Mucosa of descending colon (tissue), 3 donors: Measurements from ENCODE around the gene PFDN4. TPM values are rescaled to one million over a fixed set of nuclear protein-coding genes. Genes with fewer than 3 reads are reported as not detected.
"Not testable (repeated sequence)": the region's sequence is repeated elsewhere in the genome, so short reads cannot be mapped to it uniquely, and the experiment has no call there.

ENCODE experiments used
- ATAC-seq: fragments of 200-7000 bp; cut with Tn5 transposase; one replicate; pipeline ENCODE4 v1.9.1; 2020; ENCODE audit warnings: mild to moderate bottlenecking, moderate library complexity
- DNase-seq, 3 donors: peaks; one replicate each; pipeline ENCODE4 v3.0.0-alpha.2; 2020
- H3K36me3 ChIP-seq: fragments of 200-600 bp; one replicate; pipeline ENCODE4 v1.8.0; 2021; ENCODE audit warnings: low read depth, mild to moderate bottlenecking
- H3K4me1 ChIP-seq: fragments of 200-600 bp; one replicate; pipeline ENCODE4 v1.8.0; 2021; ENCODE audit warnings: low read depth, mild to moderate bottlenecking
- H3K4me3 ChIP-seq: fragments of 200-600 bp; one replicate; pipeline ENCODE4 v1.8.0; 2021; ENCODE audit warnings: mild to moderate bottlenecking
- H3K9me3 ChIP-seq: fragments of 200-600 bp; one replicate; pipeline ENCODE4 v1.8.0; 2021; ENCODE audit warnings: mild to moderate bottlenecking
- intact Hi-C, 2 donors: fragments of 100-400 bp; cut with DNase I in 1 of 2; cut with micrococcal nuclease in 1 of 2; formaldehyde crosslinking; loops; one replicate each; pipeline versions ENCODE4 v1.11.0 to v1.11.1; 2022; cut with DNase I, micrococcal nuclease
- total RNA-seq, 3 donors: library from RNA; stranded (reverse); fragmentation: NEBNext Ultra II Directional in 2 of 3; extraction: Animal tissue kit (Norgen Biotek cat#: 25700) in 2 of 3; gene quantifications; one replicate each; pipeline versions ENCODE4 v1.2.1 to v1.2.4, GENCODE V29; 2021 to 2023
- TF ChIP-seq, protein P1 (sequence below): fragments of 200-600 bp; IDR thresholded peaks from one replicate; pipeline ENCODE4 v1.8.0; 2022; ENCODE audit warnings: antibody characterized with exemption, mild to moderate bottlenecking
- donor health status: DM: no; HTN: no; CAD: no; lungs with moderate emphysema.
- donor health status: DM: no; HTN: no; CAD: no.
- donor health status: DM: no; HTN: yes; CAD: no.

Gene PFDN4
- total RNA-seq, 3 donors from 2014 or later = 11.1 to 23.4 (median 22.0) TPM

DNA sequence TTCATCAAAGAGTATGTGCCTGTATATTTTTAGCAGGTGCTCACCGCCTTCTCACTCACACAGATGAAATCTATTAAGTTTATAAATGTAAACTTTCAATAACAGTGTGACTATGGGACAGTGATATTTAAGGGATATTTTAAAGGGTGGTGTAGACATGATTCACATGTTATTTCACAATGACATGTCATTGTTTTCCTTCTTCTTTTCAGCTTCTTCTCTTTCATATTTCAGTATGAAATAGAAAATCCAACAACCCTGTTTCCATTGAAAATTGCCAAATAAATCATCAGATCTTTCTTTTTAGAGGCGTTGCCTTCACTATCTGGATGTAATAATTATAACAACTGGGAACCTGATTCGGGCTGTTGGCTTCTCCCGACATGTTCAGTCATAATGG lies 54.8 kb downstream of the PFDN4 start:
- Histone ChIP-seq H3K36me3 (no peaks in the 10 kb centered on the region), H3K4me1 (no peaks in the 10 kb centered on the region), H3K9me3 (no peaks in the 10 kb centered on the region), H3K4me3 (no peak overlapping the region)
- intact Hi-C loops = no loop called here
- DNase-seq (no peak), ATAC-seq (no peak)
- TF ChIP-seq, protein P1, sequence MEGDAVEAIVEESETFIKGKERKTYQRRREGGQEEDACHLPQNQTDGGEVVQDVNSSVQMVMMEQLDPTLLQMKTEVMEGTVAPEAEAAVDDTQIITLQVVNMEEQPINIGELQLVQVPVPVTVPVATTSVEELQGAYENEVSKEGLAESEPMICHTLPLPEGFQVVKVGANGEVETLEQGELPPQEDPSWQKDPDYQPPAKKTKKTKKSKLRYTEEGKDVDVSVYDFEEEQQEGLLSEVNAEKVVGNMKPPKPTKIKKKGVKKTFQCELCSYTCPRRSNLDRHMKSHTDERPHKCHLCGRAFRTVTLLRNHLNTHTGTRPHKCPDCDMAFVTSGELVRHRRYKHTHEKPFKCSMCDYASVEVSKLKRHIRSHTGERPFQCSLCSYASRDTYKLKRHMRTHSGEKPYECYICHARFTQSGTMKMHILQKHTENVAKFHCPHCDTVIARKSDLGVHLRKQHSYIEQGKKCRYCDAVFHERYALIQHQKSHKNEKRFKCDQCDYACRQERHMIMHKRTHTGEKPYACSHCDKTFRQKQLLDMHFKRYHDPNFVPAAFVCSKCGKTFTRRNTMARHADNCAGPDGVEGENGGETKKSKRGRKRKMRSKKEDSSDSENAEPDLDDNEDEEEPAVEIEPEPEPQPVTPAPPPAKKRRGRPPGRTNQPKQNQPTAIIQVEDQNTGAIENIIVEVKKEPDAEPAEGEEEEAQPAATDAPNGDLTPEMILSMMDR = no peak

DNA sequence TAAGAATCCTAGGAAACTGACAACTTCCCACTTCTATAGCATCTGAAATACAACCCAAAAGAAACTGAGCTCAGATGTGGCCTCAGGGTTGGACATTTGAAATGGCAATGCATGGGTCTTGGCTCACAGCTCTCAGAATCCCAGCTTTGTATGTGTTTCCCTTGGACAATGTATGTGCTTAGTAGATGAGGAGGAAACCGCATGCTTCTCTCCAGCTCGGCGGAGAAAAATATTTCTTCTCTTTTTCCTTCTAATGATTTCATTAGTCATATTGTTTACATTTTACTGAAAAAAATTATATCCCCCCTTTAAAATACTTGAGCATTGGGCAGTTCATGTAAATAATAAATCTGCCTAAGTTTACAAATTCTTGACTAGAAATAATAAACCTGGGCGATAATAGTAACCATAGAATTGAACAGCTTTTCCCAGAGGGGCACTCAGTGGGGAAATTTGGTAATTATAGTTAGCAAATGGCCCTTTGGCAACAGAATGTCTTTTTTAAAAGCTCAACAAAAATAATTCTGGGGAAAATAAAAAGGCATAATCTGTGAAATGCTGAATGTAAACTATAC lies 55.3 kb downstream of the PFDN4 start:
- intact Hi-C loops = no loop called here
- DNase-seq = no peak
- TF ChIP-seq, protein P1 = no peak
- no peaks in the 10 kb centered on the region for H3K9me3 ChIP-seq
- H3K4me1 ChIP-seq = no peaks in the 10 kb centered on the region
- no peak overlapping the region for H3K4me3 ChIP-seq
- H3K36me3 ChIP-seq = no peaks in the 10 kb centered on the region
- no peak for ATAC-seq

DNA sequence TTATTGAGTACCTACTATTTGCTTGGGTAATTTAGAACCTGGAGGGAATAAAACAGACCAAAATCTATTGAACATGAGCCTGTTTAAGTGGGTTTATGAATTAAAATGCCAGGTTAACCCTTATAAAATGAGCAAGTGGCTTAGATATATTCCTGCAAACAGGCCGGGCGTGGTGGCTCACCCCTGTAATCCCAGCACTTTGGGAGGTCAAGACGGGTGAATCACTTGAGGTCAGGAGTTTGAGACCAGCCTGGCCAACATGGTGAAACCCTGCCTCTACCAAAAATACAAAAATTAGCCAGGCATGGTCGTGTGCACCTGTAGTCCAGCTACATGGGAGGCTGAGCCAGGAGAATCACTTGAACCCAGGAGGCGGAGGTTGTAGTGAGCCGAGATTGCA lies 57.9 kb downstream of the PFDN4 start:
- H3K4me3 ChIP-seq, DNase-seq, H3K9me3 ChIP-seq, intact Hi-C loops, H3K4me1 ChIP-seq, ATAC-seq, H3K36me3 ChIP-seq: not testable (repeated sequence)

DNA sequence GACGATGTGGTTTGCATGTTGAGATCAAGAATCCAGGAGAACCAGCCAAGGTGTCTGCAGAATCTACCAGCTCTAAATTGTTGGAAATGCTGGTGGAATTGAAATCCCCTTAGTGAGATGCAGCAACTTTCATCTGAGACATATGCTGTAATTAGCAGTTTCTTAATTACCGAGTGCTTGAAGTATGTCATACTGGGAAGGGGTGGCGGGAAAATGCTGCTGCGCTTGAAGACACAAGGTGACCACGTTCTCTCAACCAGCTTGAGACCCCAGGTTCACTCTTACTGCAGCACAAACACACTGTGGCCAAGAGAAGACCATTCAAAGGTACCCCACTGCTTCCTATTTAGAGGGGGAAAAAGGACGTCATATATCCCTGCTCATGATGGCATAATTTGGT lies 59.0 kb downstream of the PFDN4 start:
- TF ChIP-seq, protein P1 = no peak
- ATAC-seq = no peak
- no peak for DNase-seq
- Histone ChIP-seq H3K4me3 (no peak overlapping the region), H3K36me3 (no peaks in the 10 kb centered on the region), H3K9me3 (no peaks in the 10 kb centered on the region), H3K4me1 (no peaks in the 10 kb centered on the region)
- intact Hi-C loops = no loop called here

DNA sequence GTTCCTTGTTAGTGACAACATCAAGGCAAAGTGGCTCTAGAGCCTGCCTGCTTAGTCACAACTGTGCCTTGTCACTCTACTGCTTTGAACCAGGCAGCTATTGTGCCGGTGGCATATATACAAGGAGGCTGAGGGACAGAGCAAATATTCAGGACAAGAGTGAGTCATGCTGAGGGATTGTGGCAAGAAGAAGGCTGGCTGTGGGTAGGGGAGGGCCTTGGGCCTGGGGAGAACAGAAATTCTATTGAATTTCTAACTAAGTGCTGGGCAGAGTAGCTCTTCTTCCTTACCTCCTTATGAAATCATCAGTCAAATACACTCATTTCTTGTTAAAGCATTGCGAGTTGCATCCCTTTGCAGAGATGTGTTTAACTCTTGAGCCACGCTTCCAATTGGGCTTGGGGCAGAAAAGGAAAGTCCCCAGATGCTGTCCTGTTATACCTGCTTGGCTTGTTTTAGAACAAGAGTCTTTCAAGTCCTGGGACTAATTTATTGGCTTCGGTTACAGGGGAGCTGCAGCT lies 59.7 kb downstream of the PFDN4 start:
- ATAC-seq (no peak), DNase-seq (no peak)
- no peaks in the 10 kb centered on the region for H3K9me3 ChIP-seq
- no peaks in the 10 kb centered on the region for H3K4me1 ChIP-seq
- intact Hi-C loops = no loop called here
- H3K4me3 ChIP-seq = no peak overlapping the region
- TF ChIP-seq, protein P1 = no peak
- no peaks in the 10 kb centered on the region for H3K36me3 ChIP-seq

DNA sequence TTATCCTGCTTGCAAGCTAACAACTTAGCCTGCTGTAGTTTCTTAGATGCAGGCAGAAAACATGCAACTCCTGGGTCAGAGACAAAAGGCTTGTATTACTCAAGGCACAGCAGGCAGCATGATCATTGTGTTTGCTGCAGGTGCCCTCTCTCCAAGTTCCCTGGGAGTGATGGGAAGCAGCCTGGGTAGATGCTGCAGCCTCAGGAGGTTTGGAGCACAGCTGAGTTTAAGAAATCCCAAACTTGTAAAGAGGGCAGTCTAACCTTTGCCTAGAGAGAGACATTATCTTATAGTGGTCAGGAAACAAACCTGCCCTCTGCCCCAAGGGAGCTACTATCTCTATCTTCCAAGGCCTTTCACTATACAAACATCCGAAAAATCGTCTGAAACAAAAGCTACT lies 61.1 kb downstream of the PFDN4 start:
- Histone ChIP-seq H3K4me3 (no peak overlapping the region), H3K36me3 (no peaks in the 10 kb centered on the region), H3K9me3 (no peaks in the 10 kb centered on the region), H3K4me1 (no peaks in the 10 kb centered on the region)
- TF ChIP-seq, protein P1 = no peak
- intact Hi-C loops = no loop called here
- ATAC-seq (no peak), DNase-seq (no peak)

Other genes starting within 250 kb of the PFDN4 start
- 100 to 1,000 TPM in 2 of 3 donors, 10 to 100 TPM in 1; 39.4 to 191 (median 101) TPM for gene BCAS1, start 137.5 kb upstream of the PFDN4 start, total RNA-seq
- gene CYP24A1, start 34.1 kb upstream of the PFDN4 start, total RNA-seq = not detected